B cell (primary cell): Measurements from ENCODE around the gene C6orf89. TPM values are rescaled to one million over a fixed set of nuclear protein-coding genes. Genes with fewer than 3 reads are reported as not detected.
A peak's percentile ranks its signal among the peaks of the same experiment; 100 is the strongest.

Source experiments
- ATAC-seq: fragments of 200-7000 bp; cut with Tn5 transposase; one replicate; pipeline ENCODE4 v1.10.0; 2021; ENCODE audit warnings: low read depth, mild to moderate bottlenecking, moderate number of reproducible peaks, moderate library complexity
- CTCF ChIA-PET: fragments of 350-600 bp; sonication (Branson Sonifier 250); formaldehyde crosslinking; loops from one replicate; lab custom pipeline; 2021; ENCODE audit warnings: antibody characterized with exemption, inconsistent platforms; lab: Charles Lee
- POLR2A ChIA-PET: fragments of 350-600 bp; sonication (Branson Sonifier 250); formaldehyde crosslinking; loops from one replicate; lab custom pipeline; 2021; ENCODE audit warnings: antibody characterized with exemption; lab: Charles Lee
- DNase-seq: peaks from one replicate; pipeline ENCODE4 v3.0.0; 2013
- H2AFZ ChIP-seq: 2 replicates; pipeline ENCODE4 v1.6.1; 2012; ENCODE audit warnings: mild to moderate bottlenecking, low read depth, low read length; ENCODE audit not compliant: insufficient read depth, poor library complexity, severe bottlenecking
- H3K27ac ChIP-seq, 2 donors: 1 replicate in 1 of 2; 2 replicates in 1 of 2; pipeline ENCODE4 v1.5.1; 2012 to 2013; ENCODE audit warnings: low read length in 2 of 2, mild to moderate bottlenecking in 2 of 2, moderate library complexity in 1 of 2
- H3K27me3 ChIP-seq, 4 experiments: fragments of 200-600 bp in 1 of 4; sonication (generic) in 1 of 4; replicated peaks in 1 of 4; 1 replicate in 2 of 4; 2 replicates in 2 of 4; pipeline versions ENCODE4 v1.6.1 to v1.7.0; 2013 to 2016; ENCODE audit warnings: low read length in 3 of 4, mild to moderate bottlenecking in 2 of 4, mixed read lengths in 1 of 4, moderate library complexity in 1 of 4; ENCODE audit not compliant: insufficient read depth in 4 of 4, control insufficient read depth in 3 of 4; ENCODE audit errors: control extremely low read depth in 1 of 4
- H3K36me3 ChIP-seq, 2 experiments: replicated peaks in 1 of 2; 1 replicate in 1 of 2; 2 replicates in 1 of 2; pipeline versions ENCODE4 v1.6.1 to v1.7.1; 2013; ENCODE audit warnings: low read length in 1 of 2; ENCODE audit not compliant: insufficient read depth in 2 of 2, control insufficient read depth in 1 of 2; ENCODE audit errors: control extremely low read depth in 1 of 2, extremely low read depth in 1 of 2
- H3K4me1 ChIP-seq, 2 donors: fragments of 200-600 bp in 1 of 2; sonication (generic) in 1 of 2; 1 replicate in 1 of 2; 2 replicates in 1 of 2; pipeline versions ENCODE4 v1.5.1 to v1.6.1; 2013 to 2017; ENCODE audit warnings: low read length in 2 of 2; ENCODE audit not compliant: control insufficient read depth in 2 of 2, insufficient read depth in 2 of 2
- H3K4me2 ChIP-seq: replicated peaks from 2 replicates; pipeline ENCODE3; 2012; ENCODE audit warnings: mild to moderate bottlenecking, low read depth, low read length; ENCODE audit not compliant: poor library complexity, severe bottlenecking
- H3K4me3 ChIP-seq, 5 experiments: fragments of 200-600 bp in 1 of 5; sonication (generic) in 1 of 5; 1 replicate in 3 of 5; 2 replicates in 2 of 5; pipeline versions ENCODE4 v1.5.1 to v1.7.0; 2011 to 2016; ENCODE audit warnings: low read length in 4 of 5, mild to moderate bottlenecking in 4 of 5, low read depth in 2 of 5, control low read depth in 1 of 5, moderate library complexity in 1 of 5; ENCODE audit not compliant: insufficient read depth in 1 of 5; ENCODE audit errors: control extremely low read depth in 1 of 5, extremely low read depth in 1 of 5
- H3K79me2 ChIP-seq: fragments of 200-600 bp; sonication (generic); one replicate; pipeline ENCODE4 v1.6.0; 2016; ENCODE audit warnings: low read length; ENCODE audit not compliant: control insufficient read depth, insufficient read depth
- H3K9ac ChIP-seq: fragments of 200-600 bp; sonication (generic); 2 replicates; pipeline ENCODE4 v1.6.1; 2017; ENCODE audit warnings: mild to moderate bottlenecking, low read length, moderate library complexity
- H3K9me3 ChIP-seq, 3 donors: one replicate each; pipeline versions ENCODE4 v1.6.1 to v1.7.1; 2013; ENCODE audit warnings: low read length in 2 of 3; ENCODE audit not compliant: control insufficient read depth in 2 of 3, insufficient read depth in 1 of 3; ENCODE audit errors: control extremely low read depth in 1 of 3
- H4K20me1 ChIP-seq: 2 replicates; pipeline ENCODE4 v1.6.0; 2012; ENCODE audit warnings: mild to moderate bottlenecking, low read length; ENCODE audit not compliant: insufficient read depth, control insufficient read depth, poor library complexity, severe bottlenecking
- H3K27ac Mint-ChIP-seq: one replicate; pipeline ENCODE4 v1.8.0; 2021; ENCODE audit warnings: mixed read lengths
- H3K27me3 Mint-ChIP-seq: one replicate; pipeline ENCODE4 v1.8.0; 2021; ENCODE audit warnings: mixed read lengths
- H3K4me1 Mint-ChIP-seq: one replicate; pipeline ENCODE4 v1.8.0; 2021; ENCODE audit warnings: mixed read lengths
- H3K4me3 Mint-ChIP-seq: one replicate; pipeline ENCODE4 v1.8.0; 2021; ENCODE audit warnings: mixed read lengths
- H3K9me3 Mint-ChIP-seq: one replicate; pipeline ENCODE4 v1.8.0; 2022; ENCODE audit warnings: mixed read lengths; ENCODE audit not compliant: insufficient read depth
- CTCF ChIP-seq: fragments of 200-600 bp; IDR thresholded peaks from one replicate; pipeline ENCODE4 v1.8.0; 2022; ENCODE audit warnings: antibody characterized with exemption, mild to moderate bottlenecking
- EZH2 ChIP-seq: IDR thresholded peaks from 2 replicates; pipeline ENCODE4 v1.6.1; 2012; ENCODE audit warnings: borderline replicate concordance, low read depth, mild to moderate bottlenecking, moderate library complexity, low read length; ENCODE audit not compliant: insufficient read depth, poor library complexity, severe bottlenecking
- WGBS: methylation state at CpG from one replicate; pipeline ENCODE4 v1.1.5; 2013; ENCODE audit warnings: missing lambda C conversion rate; ENCODE audit not compliant: insufficient coverage; 5-methylcytosine and 5-hydroxymethylcytosine counted together
- intact Hi-C: fragments of 100-400 bp; cut with micrococcal nuclease; formaldehyde crosslinking; loops from one replicate; pipeline ENCODE4 v1.10.0; 2022
- polyA plus RNA-seq: library from polyadenylated mRNA; depleted of rRNA; stranded (reverse); fragments of >200 nt; gene quantifications from 2 replicates; pipeline ENCODE4 v1.2.3, GENCODE V29; 2012
- total RNA-seq, 2 donors: library from RNA; stranded (reverse); fragments of 120-200 nt in 1 of 2; gene quantifications; 1 replicate in 1 of 2; 2 replicates in 1 of 2; pipeline versions ENCODE4 v1.2.3 to v1.2.4, GENCODE V29; 2013 to 2022

C6orf89 gene
- total and polyA plus RNA-seq, 2 donors (not counting 1 experiment from before 2014, with no cell fraction given) = 13.0 to 35.3 TPM

- H3K4me3 Mint-ChIP-seq = peak overlapping the region; percentile 75
- intact Hi-C loops = loop anchor here (1.0 to 2.0 kb wide), 2 partner anchors 43 to 78 kb away; partner anchors contain the start of gene C6orf89
- Histone ChIP-seq H3K4me2 (peak overlapping the region; percentile 67), H2AFZ (peak overlapping the region; percentile 64), H3K9me3 (no peaks in the 10 kb centered on the region), H3K4me3 (peak overlapping the region in 3 of 5 experiments; percentile 18 to 23 (median 19)), H3K27ac (peak overlapping the region; percentile 58 to 61), H3K27me3 (no peaks in the 10 kb centered on the region), H3K36me3 (peaks cover 0 to 18% of the 10 kb centered on the region in 2 experiments), H4K20me1 (no peaks in the 10 kb centered on the region), H3K79me2 (no peaks in the 10 kb centered on the region), H3K4me1 (peaks cover 22 to 30% of the 10 kb centered on the region in 2 donors), H3K9ac (no peak overlapping the region)
- H3K27ac Mint-ChIP-seq = peak overlapping the region; percentile 92
- CTCF ChIA-PET = interaction anchor here (0.9 to 2.4 kb wide), 6 partner anchors 9 to 208 kb away, joined by 3 to 14 read pairs (median 5); partner anchors contain the start of genes C6orf89 and PI16
- no peaks in the 10 kb centered on the region for H3K27me3 Mint-ChIP-seq
- DNase-seq = peak; percentile 74
- ATAC-seq = peak; percentile 68
- POLR2A ChIA-PET = interaction anchor here (0.7 to 1.3 kb wide), 3 partner anchors 41 to 206 kb away, joined by 3 to 5 read pairs (median 4); partner anchors contain the start of gene PIM1
- peaks cover 35% of the 10 kb centered on the region for H3K4me1 Mint-ChIP-seq
- WGBS = 47% methylated on average over 10 of the region's 11 CpGs
- TF ChIP-seq EZH2 (no peak), CTCF (no peak)
- no peaks in the 10 kb centered on the region for H3K9me3 Mint-ChIP-seq
These were observed 77.9 kb downstream of the C6orf89 start for GRCh38 chr6:36963451-36964290.
